GM12874 (cell line): ENCODE results near the gene CYP26C1.

Experiments
- CTCF ChIP-seq: IDR thresholded peaks from 2 replicates; pipeline ENCODE4 v1.5.1; 2011; ENCODE audit warnings: low read depth, mild to moderate bottlenecking, control low read depth, low read length, moderate library complexity; ENCODE audit not compliant: insufficient read depth

CYP26C1 gene

DNA sequence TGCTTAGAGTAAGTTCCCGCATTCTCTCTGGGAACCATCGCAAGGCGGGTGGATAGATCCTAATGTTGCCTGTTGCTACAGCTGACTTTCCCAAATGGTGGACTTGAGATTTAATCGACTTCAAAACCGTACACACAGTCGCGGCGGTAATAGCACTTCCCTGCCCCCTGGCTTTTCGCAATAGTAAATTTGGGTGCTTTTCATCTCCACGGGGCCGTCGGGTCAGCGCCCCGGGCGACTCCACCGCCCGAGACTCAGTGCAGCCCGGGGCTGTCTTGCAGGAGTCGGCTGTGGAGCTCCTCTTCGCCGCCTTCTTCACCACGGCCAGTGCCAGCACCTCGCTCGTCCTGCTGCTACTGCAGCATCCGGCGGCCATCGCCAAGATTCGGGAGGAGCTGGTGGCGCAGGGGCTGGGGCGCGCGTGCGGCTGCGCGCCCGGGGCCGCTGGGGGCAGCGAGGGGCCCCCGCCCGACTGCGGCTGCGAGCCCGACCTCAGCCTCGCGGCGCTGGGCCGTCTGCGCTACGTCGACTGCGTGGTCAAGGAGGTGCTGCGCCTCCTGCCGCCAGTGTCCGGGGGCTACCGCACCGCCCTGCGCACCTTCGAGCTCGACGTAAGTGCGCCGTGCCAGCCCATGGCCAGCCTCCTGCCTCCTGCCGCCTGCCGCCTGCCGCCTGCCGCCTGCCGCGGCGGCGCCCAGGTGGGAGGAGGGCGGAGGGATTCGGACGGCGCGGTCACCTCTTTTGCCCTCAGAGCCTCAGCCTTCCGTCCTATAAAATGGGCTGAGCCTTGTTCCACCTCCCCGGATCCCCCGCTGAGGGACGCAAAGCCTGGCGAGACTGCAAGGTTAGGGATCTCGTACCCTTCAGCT is 5.3 kb downstream of the CYP26C1 start:
- no peak for TF ChIP-seq CTCF

DNA sequence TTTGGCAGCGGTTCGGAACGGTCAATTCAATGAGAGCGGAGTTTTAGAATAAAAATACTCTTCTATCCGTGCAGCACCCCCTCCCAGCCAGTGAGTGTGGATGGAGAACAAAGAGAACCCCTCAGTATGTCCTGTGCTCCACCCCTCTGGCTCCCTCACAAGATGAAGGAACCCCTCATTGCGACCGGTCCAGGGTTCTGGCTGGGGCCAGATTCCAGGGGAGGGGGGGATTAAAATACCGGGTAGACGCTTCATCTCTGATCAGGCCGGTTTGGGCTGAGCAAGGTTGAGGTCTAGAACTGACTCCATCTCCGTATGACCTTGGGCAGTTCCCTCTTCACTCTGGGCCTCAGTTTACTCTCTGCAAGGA is 5.9 kb downstream of the CYP26C1 start:
- no peak for TF ChIP-seq CTCF

DNA sequence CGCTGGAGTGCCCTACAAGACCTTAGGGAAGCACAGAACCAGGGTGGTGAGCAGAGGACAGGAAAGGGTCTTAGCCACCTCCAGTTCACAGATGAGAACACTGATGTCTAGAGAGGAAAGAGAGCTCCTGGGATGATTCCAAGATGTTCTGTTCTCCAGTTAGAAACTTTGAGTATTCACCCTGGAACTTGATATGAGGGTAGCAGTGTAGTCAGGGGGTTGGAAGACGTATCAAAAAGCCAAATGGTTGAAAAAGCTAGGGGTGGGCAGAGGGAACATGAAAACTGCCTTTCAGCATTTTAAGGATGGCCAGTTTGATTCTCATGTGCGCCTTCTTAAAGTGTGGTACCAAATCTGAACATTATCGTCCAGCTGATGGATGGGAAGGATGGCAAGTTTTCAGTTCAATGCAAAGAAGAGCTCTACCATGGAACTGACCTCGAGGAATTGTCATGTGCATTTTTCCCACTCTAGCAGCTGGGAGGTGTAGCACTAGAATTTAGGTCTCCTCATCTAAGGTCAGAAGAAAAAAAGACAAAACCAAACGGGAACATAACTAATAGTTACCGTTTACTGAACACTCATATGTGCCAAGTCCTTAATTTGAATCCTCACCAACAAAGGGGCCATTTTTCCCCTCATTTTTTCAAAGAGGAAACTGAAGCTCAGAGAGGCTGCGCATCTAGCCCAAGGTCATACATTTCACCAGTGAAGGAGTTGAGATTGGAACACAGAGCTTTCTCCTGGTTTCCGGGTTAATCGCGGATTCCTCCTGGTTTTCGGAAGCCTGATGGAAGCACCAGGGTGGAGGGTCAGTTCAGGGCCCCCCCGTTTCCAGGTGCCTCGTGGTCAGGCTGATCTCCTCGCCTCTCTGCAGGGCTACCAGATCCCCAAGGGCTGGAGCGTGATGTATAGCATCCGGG is 7.1 kb downstream of the CYP26C1 start:
- TF ChIP-seq CTCF: no peak

DNA sequence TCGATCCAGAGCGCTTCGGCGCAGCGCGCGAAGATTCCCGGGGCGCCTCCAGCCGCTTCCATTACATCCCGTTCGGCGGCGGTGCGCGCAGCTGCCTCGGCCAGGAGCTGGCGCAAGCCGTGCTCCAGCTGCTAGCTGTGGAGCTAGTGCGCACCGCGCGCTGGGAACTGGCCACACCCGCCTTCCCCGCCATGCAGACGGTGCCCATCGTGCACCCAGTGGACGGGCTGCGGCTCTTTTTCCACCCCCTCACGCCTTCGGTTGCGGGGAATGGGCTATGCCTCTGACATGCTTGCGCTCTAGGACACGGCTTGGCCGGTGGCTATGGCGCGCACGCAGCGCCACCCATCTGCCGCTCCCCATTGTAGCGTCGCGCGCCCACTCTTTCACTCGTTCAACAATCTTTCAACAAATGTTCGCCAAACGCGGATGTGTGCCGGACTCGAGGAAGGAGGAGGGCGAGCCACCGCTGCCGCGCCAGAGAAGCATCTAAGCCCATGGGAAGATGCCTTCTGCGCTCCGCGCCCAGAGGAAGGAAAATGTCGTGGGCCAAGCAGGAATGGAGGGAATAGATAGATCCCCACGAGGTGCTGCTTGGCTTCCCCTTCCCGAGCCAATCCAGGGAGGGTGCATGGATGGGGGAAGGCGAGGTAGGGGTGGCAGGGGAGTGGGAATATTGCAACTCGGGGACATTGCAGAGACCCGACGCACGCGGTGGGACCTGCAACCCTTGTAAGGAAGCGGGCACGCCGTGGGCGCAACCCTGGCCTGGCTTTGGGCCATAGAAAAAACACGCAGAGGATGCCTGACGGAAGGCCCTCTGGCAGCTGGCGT is 8.0 kb downstream of the CYP26C1 start:
- TF ChIP-seq CTCF: no peak; the same call in 1 of the 2 replicates

- TF ChIP-seq CTCF: no peak
These were observed 8.6 kb downstream of the CYP26C1 start for GRCh38 chr10:93069245-93069561.

- no peak for TF ChIP-seq CTCF
These were observed 10.0 kb downstream of the CYP26C1 start for GRCh38 chr10:93070378-93071176.
